ENCODE results near the gene PITPNM3.
"Not testable (repeated sequence)": the region's sequence is repeated elsewhere in the genome, so short reads cannot be mapped to it uniquely, and the experiment has no call there.

Gene PITPNM3

GRCh38 chr17:6488008-6488539 lies 68.3 kb downstream of the PITPNM3 start:
- DNase-seq: no peak
- TF ChIP-seq GATA1 (IDR thresholded peaks at IDR 0.05; ENCODE audit: low read depth, low read length) (no peak), POLR2A (IDR thresholded peaks at IDR 0.05; ENCODE audit: low read length) (no peak)

- TF ChIP-seq POLR2A (IDR thresholded peaks at IDR 0.05; ENCODE audit: low read length): no peak
- DNase-seq: no peak
Measured at GRCh38 chr17:6487251-6488007, 68.9 kb downstream of the PITPNM3 start.

GRCh38 chr17:6485646-6486412 lies 70.5 kb downstream of the PITPNM3 start:
- TF ChIP-seq POLR2A (IDR thresholded peaks at IDR 0.05; ENCODE audit: low read length) (no peak), GATA1 (IDR thresholded peaks at IDR 0.05; ENCODE audit: low read depth, low read length) (no peak)
- DNase-seq: no peak

- TF ChIP-seq GATA1 (IDR thresholded peaks at IDR 0.05; ENCODE audit: low read depth, low read length) (no peak), POLR2A (IDR thresholded peaks at IDR 0.05; ENCODE audit: low read length) (no peak)
- no peak for DNase-seq
Measured at GRCh38 chr17:6483507-6483906, 72.8 kb downstream of the PITPNM3 start.

- DNase-seq: not testable (repeated sequence)
Measured at GRCh38 chr17:6482796-6483195, 73.6 kb downstream of the PITPNM3 start.

- no peak for DNase-seq
- TF ChIP-seq POLR2A (IDR thresholded peaks at IDR 0.05; ENCODE audit: low read length): no peak
Measured at GRCh38 chr17:6482105-6482455, 74.3 kb downstream of the PITPNM3 start.

GRCh38 chr17:6480303-6480675 lies 76.1 kb downstream of the PITPNM3 start:
- DNase-seq: no peak
- TF ChIP-seq GATA1 (IDR thresholded peaks at IDR 0.05; ENCODE audit: low read depth, low read length) (no peak), POLR2A (IDR thresholded peaks at IDR 0.05; ENCODE audit: low read length) (no peak)

GRCh38 chr17:6479622-6480302 lies 76.6 kb downstream of the PITPNM3 start:
- DNase-seq: no peak
- TF ChIP-seq GATA1 (IDR thresholded peaks at IDR 0.05; ENCODE audit: low read depth, low read length) (no peak), POLR2A (IDR thresholded peaks at IDR 0.05; ENCODE audit: low read length) (no peak)

GRCh38 chr17:6478486-6478885 lies 77.9 kb downstream of the PITPNM3 start:
- TF ChIP-seq POLR2A (IDR thresholded peaks at IDR 0.05; ENCODE audit: low read length): no peak
- no peak for TF ChIP-seq GATA1 (IDR thresholded peaks at IDR 0.05; ENCODE audit: low read depth, low read length)

GRCh38 chr17:6477831-6478383 lies 78.4 kb downstream of the PITPNM3 start:
- TF ChIP-seq GATA1 (IDR thresholded peaks at IDR 0.05; ENCODE audit: low read depth, low read length) (no peak), POLR2A (IDR thresholded peaks at IDR 0.05; ENCODE audit: low read length) (no peak)
- DNase-seq: no peak

More at GRCh38 chr17:6478486-6478885, 77.9 kb downstream of the PITPNM3 start:
- no peak for DNase-seq

GRCh38 chr17:6476810-6477179 lies 79.6 kb downstream of the PITPNM3 start:
- TF ChIP-seq POLR2A (IDR thresholded peaks at IDR 0.05; ENCODE audit: low read length) (no peak), GATA1 (IDR thresholded peaks at IDR 0.05; ENCODE audit: low read depth, low read length) (no peak)
- DNase-seq: peak; percentile 66 to 74

- TF ChIP-seq GATA1 (IDR thresholded peaks at IDR 0.05; ENCODE audit: low read depth, low read length) (no peak), POLR2A (IDR thresholded peaks at IDR 0.05; ENCODE audit: low read length) (no peak)
- DNase-seq: no peak
Measured at GRCh38 chr17:6476076-6476809, 80.1 kb downstream of the PITPNM3 start.

- DNase-seq: no peak
Measured at GRCh38 chr17:6475411-6475810, 80.9 kb downstream of the PITPNM3 start.

More at GRCh38 chr17:6475411-6475810, 80.9 kb downstream of the PITPNM3 start:
- TF ChIP-seq GATA1 (IDR thresholded peaks at IDR 0.05; ENCODE audit: low read depth, low read length): no peak
- TF ChIP-seq POLR2A (IDR thresholded peaks at IDR 0.05; ENCODE audit: low read length): no peak
